ENCODE measurements around the gene SPATS2L.

- TF ChIP-seq CTCF (IDR thresholded peaks at IDR 0.05): no peak
- no peak for TF ChIP-seq POLR2A (IDR thresholded peaks at IDR 0.05)
- no peak for TF ChIP-seq POLR2AphosphoS5 (IDR thresholded peaks at IDR 0.05)
These were observed 200.2 kb downstream of the SPATS2L start for GRCh38 chr2:200506679-200507078.

Data from prostate gland (tissue), 2 donors.